SK-MEL-5 (cell line): Measurements from ENCODE around the gene WBP1L. TPM values are rescaled to one million over a fixed set of nuclear protein-coding genes. Genes with fewer than 3 reads are reported as not detected.
A peak's percentile ranks its signal among the peaks of the same experiment; 100 is the strongest.
"Not testable (repeated sequence)": the region's sequence is repeated elsewhere in the genome, so short reads cannot be mapped to it uniquely, and the experiment has no call there.

ENCODE experiments used
- DNase-seq: peaks from one replicate; pipeline ENCODE4 v3.0.0-alpha.2; 2016; ENCODE audit warnings: low read depth, low spot score
- in situ Hi-C: cut with HindIII; loops from 2 replicates; pipeline ENCODE4 v1.10.0; 2016; ENCODE audit warnings: low sequenced_read_pairs, high pct_unique_total_duplicates, low pct_unique_long_range_greater_than_20kb
- polyA plus RNA-seq, 2 experiments: library from polyadenylated mRNA; depleted of rRNA; stranded (reverse); fragments of >200 nt; gene quantifications; 2 replicates each; pipeline ENCODE4 v1.2.3, GENCODE V29; 2015
- total RNA-seq: library from RNA; depleted of rRNA; stranded (reverse); fragments of >200 nt; shearing (Covaris generic); gene quantifications from 2 replicates; pipeline ENCODE4 v1.2.3, GENCODE V29; 2014; rRNA removed

Gene WBP1L
- total RNA-seq = 12.8 TPM in 2 replicates
- 25.1 and 33.4 TPM in 2 replicates for polyA plus RNA-seq (2015; cell fraction: cytosol; rRNA removed)
- 9.9 and 12.3 TPM in 2 replicates for polyA plus RNA-seq (2015; cell fraction: nucleus; rRNA removed)

- peak; percentile 99 for DNase-seq
- in situ Hi-C loops = no loop called here
Observed at GRCh38 chr10:102743588-102744373, at the start of gene WBP1L. TSS of gene WBP1L (plus strand) at chr10:102743948. CDS start at chr10:102744054, 106 bp downstream.

GRCh38 chr10:102695401-102695800 is 48.3 kb upstream of the WBP1L start:
- in situ Hi-C loops, DNase-seq: not testable (repeated sequence)

GRCh38 chr10:102696736-102697135 is 47.0 kb upstream of the WBP1L start:
- in situ Hi-C loops = no loop called here

GRCh38 chr10:102698894-102699293 is 44.9 kb upstream of the WBP1L start:
- in situ Hi-C loops = no loop called here
- peak; percentile 7 for DNase-seq

More at GRCh38 chr10:102696736-102697135, 47.0 kb upstream of the WBP1L start:
- DNase-seq = no peak

- in situ Hi-C loops = no loop called here
Observed at GRCh38 chr10:102701272-102701671, 42.5 kb upstream of the WBP1L start.

GRCh38 chr10:102701796-102702195 is 42.0 kb upstream of the WBP1L start:
- no peak for DNase-seq
- in situ Hi-C loops = no loop called here

More at GRCh38 chr10:102701272-102701671, 42.5 kb upstream of the WBP1L start:
- DNase-seq = no peak

GRCh38 chr10:102702742-102703141 is 41.0 kb upstream of the WBP1L start:
- no peak for DNase-seq
- in situ Hi-C loops = no loop called here

- in situ Hi-C loops = no loop called here
Observed at GRCh38 chr10:102704915-102705314, 38.8 kb upstream of the WBP1L start.

GRCh38 chr10:102705531-102705930 is 38.2 kb upstream of the WBP1L start:
- no peak for DNase-seq
- in situ Hi-C loops = no loop called here

More at GRCh38 chr10:102704915-102705314, 38.8 kb upstream of the WBP1L start:
- DNase-seq = no peak

- in situ Hi-C loops = no loop called here
- no peak for DNase-seq
Observed at GRCh38 chr10:102710609-102711008, 33.1 kb upstream of the WBP1L start.

GRCh38 chr10:102712089-102712488 is 31.7 kb upstream of the WBP1L start:
- in situ Hi-C loops = no loop called here
- DNase-seq = no peak

GRCh38 chr10:102712843-102713538 is 30.8 kb upstream of the WBP1L start:
- no peak for DNase-seq
- in situ Hi-C loops = no loop called here

GRCh38 chr10:102713539-102713813 is 30.3 kb upstream of the WBP1L start:
- no peak for DNase-seq
- in situ Hi-C loops = no loop called here

GRCh38 chr10:102713814-102714620 is 29.7 kb upstream of the WBP1L start, which contains the start of gene ARL3:
TSS of gene ARL3 (minus strand) at chr10:102714397. CDS start at chr10:102714275, 122 bp downstream.
- in situ Hi-C loops = no loop called here
- DNase-seq = peak; percentile 96

- in situ Hi-C loops = no loop called here
- DNase-seq = no peak
Observed at GRCh38 chr10:102714621-102715455, 28.9 kb upstream of the WBP1L start, which contains the start of gene SFXN2. TSS of gene SFXN2 (plus strand) at chr10:102714636. CDS start at chr10:102726637, 12,001 bp downstream.

- in situ Hi-C loops = no loop called here
Observed at GRCh38 chr10:102715880-102716279, 27.9 kb upstream of the WBP1L start.

More at GRCh38 chr10:102715880-102716279, 27.9 kb upstream of the WBP1L start:
- no peak for DNase-seq
